ENCODE data around the gene SPECC1. TPM values are rescaled to one million over a fixed set of nuclear protein-coding genes. Genes with fewer than 3 reads are reported as not detected.

The SPECC1 gene
- total and polyA plus RNA-seq, 2 of the 4 experiments (the other 2 are of a cell fraction): 16.9 to 26.2 TPM

DNA sequence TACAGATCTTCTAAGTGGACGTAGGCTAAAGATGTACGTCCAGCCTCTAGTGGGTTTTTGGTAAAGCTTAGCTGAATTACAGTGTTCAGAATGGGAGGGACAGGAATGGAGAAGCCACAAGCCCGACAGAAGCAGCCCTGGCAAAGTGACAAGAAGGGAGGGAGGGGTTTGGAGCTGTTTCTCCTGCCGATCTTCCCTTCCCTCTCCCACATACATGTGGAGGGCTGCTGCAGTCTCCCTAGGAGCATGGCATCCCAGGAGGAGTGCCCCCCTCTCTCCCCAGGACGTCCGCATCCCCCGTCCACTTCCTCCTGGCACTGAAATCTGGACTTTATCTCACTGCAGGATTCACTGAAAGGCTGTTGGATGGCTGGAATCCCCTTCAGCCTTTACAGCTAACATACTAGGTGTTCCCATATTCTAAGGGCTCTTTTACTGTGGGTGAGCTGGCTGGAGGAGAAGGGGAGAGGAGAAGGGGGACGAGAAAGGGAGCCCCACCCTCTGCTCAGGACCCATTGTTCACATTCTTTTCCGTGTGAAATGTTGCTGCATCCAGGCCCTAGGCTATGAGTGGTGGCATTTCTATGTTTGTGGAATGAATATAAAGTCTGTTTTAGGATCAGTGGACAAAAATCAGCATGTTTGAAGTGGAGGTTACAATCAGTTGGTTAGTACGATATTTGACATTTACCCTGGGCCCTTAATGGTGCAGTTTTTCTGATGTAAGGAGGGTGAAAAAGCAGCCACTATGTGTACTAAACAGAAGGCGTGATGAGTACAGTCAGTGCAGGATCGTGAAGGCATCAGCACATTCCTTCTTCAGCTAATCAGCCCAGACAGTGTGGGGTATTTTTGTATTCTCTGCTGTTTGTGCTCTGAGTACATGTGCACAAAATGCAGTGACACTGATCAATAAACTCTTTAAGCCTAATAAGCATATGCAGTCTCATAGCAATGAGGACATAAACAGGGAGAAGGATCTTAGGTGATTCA is 94.6 kb downstream of the SPECC1 start:
- no peak overlapping the region for H3K4me3 ChIP-seq (ENCODE audit: insufficient read depth, low read depth, low read length)
- TF ChIP-seq SMC3 (IDR thresholded peaks at IDR 0.05; ENCODE audit: low read depth, low read length) (no peak), MXI1 (IDR thresholded peaks at IDR 0.05; ENCODE audit: borderline replicate concordance, low read depth, low read length) (no peak), MAFK (IDR thresholded peaks at IDR 0.05; ENCODE audit: low read depth, low read length) (no peak), FOS (IDR thresholded peaks at IDR 0.05; ENCODE audit: low read depth, low read length) (no peak), NFE2L2 (IDR thresholded peaks at IDR 0.05; ENCODE audit: low read depth, low read length) (no peak), RAD21 (IDR thresholded peaks at IDR 0.05; ENCODE audit: low read length) (no peak), RCOR1 (IDR thresholded peaks at IDR 0.05; ENCODE audit: insufficient replicate concordance, low read length) (no peak), BHLHE40 (IDR thresholded peaks at IDR 0.05; ENCODE audit: low read depth, low read length) (no peak), RFX5 (IDR thresholded peaks at IDR 0.05; ENCODE audit: low read depth, low read length) (no peak)
- TF ChIP-seq, protein P1, sequence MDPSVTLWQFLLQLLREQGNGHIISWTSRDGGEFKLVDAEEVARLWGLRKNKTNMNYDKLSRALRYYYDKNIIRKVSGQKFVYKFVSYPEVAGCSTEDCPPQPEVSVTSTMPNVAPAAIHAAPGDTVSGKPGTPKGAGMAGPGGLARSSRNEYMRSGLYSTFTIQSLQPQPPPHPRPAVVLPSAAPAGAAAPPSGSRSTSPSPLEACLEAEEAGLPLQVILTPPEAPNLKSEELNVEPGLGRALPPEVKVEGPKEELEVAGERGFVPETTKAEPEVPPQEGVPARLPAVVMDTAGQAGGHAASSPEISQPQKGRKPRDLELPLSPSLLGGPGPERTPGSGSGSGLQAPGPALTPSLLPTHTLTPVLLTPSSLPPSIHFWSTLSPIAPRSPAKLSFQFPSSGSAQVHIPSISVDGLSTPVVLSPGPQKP (IDR thresholded peaks at IDR 0.05; ENCODE audit: borderline replicate concordance, low read depth, low read length): no peak
- TF ChIP-seq, protein P2, sequence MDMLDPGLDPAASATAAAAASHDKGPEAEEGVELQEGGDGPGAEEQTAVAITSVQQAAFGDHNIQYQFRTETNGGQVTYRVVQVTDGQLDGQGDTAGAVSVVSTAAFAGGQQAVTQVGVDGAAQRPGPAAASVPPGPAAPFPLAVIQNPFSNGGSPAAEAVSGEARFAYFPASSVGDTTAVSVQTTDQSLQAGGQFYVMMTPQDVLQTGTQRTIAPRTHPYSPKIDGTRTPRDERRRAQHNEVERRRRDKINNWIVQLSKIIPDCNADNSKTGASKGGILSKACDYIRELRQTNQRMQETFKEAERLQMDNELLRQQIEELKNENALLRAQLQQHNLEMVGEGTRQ (IDR thresholded peaks at IDR 0.05; ENCODE audit: low read depth, low read length): no peak
- H2BK15ac ChIP-seq (ENCODE audit: low read depth, low read length): no peak overlapping the region
- dilution Hi-C loops (cut with HindIII; ENCODE audit: low sequenced_read_pairs, unreplicated experiment): no loop called here
- peaks cover 44% of the 10 kb centered on the region for H3K27me3 ChIP-seq (ENCODE audit: control insufficient read depth, insufficient read depth, low read length)
- intact Hi-C loops (cut with micrococcal nuclease): loop anchor here (5.0 kb wide), 1 partner anchor 96 kb away; the partner anchor contains the start of gene SPECC1
- in situ Hi-C loops (cut with MboI; ENCODE audit: low sequenced_read_pairs): no loop called here
- H3K14ac ChIP-seq (replicated peaks; ENCODE audit: low read depth, low read length): no peak overlapping the region
- no TSS peak for BruUV-seq (replicated peaks)
- H4K91ac ChIP-seq (ENCODE audit: insufficient read depth, low read depth, low read length): no peak overlapping the region
- no peak overlapping the region for H2AK9ac ChIP-seq (replicated peaks; ENCODE audit: low read depth, low read length, poor library complexity)
- ATAC-seq (ENCODE audit: low read depth): no peak; the same call in 1 of the 2 replicates
- H3K56ac ChIP-seq (ENCODE audit: extremely low read depth, insufficient read depth, low read length): no peak overlapping the region
- no peaks in the 10 kb centered on the region for H3K9me3 ChIP-seq (ENCODE audit: control insufficient read depth, insufficient read depth, low read length)
- H3K23ac ChIP-seq (ENCODE audit: low read depth, low read length): no peak overlapping the region
- no peaks in the 10 kb centered on the region for H3K9me1 ChIP-seq (ENCODE audit: insufficient read depth, low read length)
- 100% methylated on average over 2 of the region's 12 CpGs; no CpG with 5 or more reads in 1 of the 2 experiments for WGBS, 2 experiments (ENCODE audit: extremely low coverage in 2 of 2, insufficient read length in 1 of 2)
- H4K20me1 ChIP-seq (ENCODE audit: insufficient read depth, low read length): no peaks in the 10 kb centered on the region
- ChIA-PET POLR2A (ENCODE audit: unreplicated experiment) (no interaction called here), CTCF (interaction anchor here (0.6 to 1.0 kb wide), 2 partner anchors 111 to 114 kb away, joined by 3 to 4 read pairs; no protein-coding TSS in a partner anchor)
- no peak overlapping the region for H3K27ac ChIP-seq (ENCODE audit: insufficient read depth, low read length)
- H2AFZ ChIP-seq (replicated peaks; ENCODE audit: low read length, poor library complexity): peak overlapping the region; percentile 67
- no peaks in the 10 kb centered on the region for H3K36me3 ChIP-seq (ENCODE audit: control insufficient read depth, insufficient read depth, low read length)
- H3K18ac ChIP-seq (ENCODE audit: low read depth, low read length): no peak overlapping the region
- no peak for DNase-seq
- no peak overlapping the region for H2BK120ac ChIP-seq (ENCODE audit: low read depth, low read length)
- H2AK5ac ChIP-seq (ENCODE audit: low read depth, low read length): no peak overlapping the region
- H4K5ac ChIP-seq (ENCODE audit: low read depth, low read length): no peak overlapping the region
- no peak overlapping the region for H3K9ac ChIP-seq (ENCODE audit: low read depth, low read length)
- H4K8ac ChIP-seq (ENCODE audit: low read depth in 2 of 2, low read length in 2 of 2): no peak overlapping the region
- no peak overlapping the region for H3K4ac ChIP-seq (ENCODE audit: low read depth, low read length)
- no peak overlapping the region for H2BK20ac ChIP-seq (ENCODE audit: low read depth, low read length)
- no peaks in the 10 kb centered on the region for H3K4me1 ChIP-seq (ENCODE audit: control insufficient read depth, insufficient read depth, low read length)
- H3K79me1 ChIP-seq (ENCODE audit: low read depth in 1 of 2, low read length in 2 of 2): no peaks in the 10 kb centered on the region
- no peak overlapping the region; the same call in 1 of the 2 replicates for H3K4me2 ChIP-seq (ENCODE audit: low read depth, low read length)
- no peak overlapping the region for H2BK5ac ChIP-seq (ENCODE audit: low read depth, low read length, poor library complexity, severe bottlenecking)

Data from IMR-90 (cell line).